ENCODE measurements around the gene MACROD2. TPM values are rescaled to one million over a fixed set of nuclear protein-coding genes. Genes with fewer than 3 reads are reported as not detected.

The MACROD2 gene
- total RNA-seq, 6 experiments from 2014 or later = 0.05 to 0.57 (median 0.11) TPM; not detected in 1

DNA sequence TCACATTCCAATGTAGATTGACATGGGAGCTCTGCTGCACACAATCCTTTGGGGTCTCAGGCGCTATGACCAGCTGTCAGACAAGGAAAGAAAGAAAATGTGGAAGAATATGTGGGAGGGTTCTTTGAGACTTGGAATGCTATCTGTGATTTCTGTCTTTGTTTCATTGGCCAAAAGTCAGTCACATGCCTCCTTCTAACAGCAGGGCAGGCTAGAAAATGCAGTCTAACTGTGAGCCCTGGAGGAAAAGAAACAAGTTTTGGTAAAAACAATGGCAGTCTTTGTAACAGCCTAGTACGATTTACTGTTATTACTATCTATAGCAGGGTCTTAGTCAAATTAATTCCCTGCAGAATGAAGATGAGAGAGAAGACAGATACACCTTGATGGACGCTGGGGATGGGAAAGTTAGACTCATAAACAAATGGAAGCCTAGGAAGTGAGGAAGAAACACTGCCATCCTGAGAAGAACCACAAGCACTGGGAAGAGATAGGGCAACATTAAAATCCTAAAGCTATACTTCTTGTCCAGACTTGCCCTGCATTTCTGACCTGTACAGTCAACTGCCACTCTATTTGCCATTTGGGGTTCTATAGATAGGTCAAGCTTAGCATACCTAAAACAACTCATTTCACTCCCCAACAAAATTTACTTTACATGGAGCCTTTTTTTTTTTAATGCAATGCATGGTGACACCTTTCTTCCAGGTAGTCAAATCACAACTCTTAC, 1744.9 kb downstream of the MACROD2 start:
- Mint-ChIP-seq H3K36me3 (ENCODE audit: low read depth) (no peaks in the 10 kb centered on the region), H3K9me3 (no peaks in the 10 kb centered on the region), H3K4me3 (no peak overlapping the region), H3K27ac (no peak overlapping the region), H3K4me1 (ENCODE audit: low read depth) (no peaks in the 10 kb centered on the region), H3K27me3 (ENCODE audit: insufficient read depth) (no peaks in the 10 kb centered on the region)
- TF ChIP-seq, protein P1, sequence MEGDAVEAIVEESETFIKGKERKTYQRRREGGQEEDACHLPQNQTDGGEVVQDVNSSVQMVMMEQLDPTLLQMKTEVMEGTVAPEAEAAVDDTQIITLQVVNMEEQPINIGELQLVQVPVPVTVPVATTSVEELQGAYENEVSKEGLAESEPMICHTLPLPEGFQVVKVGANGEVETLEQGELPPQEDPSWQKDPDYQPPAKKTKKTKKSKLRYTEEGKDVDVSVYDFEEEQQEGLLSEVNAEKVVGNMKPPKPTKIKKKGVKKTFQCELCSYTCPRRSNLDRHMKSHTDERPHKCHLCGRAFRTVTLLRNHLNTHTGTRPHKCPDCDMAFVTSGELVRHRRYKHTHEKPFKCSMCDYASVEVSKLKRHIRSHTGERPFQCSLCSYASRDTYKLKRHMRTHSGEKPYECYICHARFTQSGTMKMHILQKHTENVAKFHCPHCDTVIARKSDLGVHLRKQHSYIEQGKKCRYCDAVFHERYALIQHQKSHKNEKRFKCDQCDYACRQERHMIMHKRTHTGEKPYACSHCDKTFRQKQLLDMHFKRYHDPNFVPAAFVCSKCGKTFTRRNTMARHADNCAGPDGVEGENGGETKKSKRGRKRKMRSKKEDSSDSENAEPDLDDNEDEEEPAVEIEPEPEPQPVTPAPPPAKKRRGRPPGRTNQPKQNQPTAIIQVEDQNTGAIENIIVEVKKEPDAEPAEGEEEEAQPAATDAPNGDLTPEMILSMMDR (IDR thresholded peaks at IDR 0.05) = no peak
- DNase-seq = no peak

DNA sequence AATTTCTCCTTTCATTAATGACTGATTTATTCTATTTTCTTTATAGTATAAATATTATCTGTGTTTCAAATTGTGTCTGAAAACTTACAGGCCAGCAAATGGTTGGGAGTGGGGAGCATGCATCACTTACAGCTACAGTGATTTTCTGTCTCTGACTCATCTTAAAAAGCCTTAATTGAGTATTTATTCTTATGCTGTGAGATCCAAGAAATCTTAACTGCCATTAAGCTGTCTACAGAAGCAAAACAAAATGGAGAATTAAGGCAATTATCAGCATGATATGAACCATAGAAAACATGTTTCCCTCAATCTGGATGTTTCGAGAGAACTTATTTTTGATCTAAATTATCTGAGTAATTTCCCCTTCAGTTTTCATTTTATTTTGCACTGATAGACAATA, 1746.8 kb downstream of the MACROD2 start:
- no peaks in the 10 kb centered on the region for H3K36me3 Mint-ChIP-seq (ENCODE audit: low read depth)
- TF ChIP-seq, protein P1 (IDR thresholded peaks at IDR 0.05) = no peak
- no peaks in the 10 kb centered on the region for H3K27me3 Mint-ChIP-seq (ENCODE audit: insufficient read depth)
- H3K27ac Mint-ChIP-seq = no peak overlapping the region
- H3K4me3 Mint-ChIP-seq = no peak overlapping the region
- no peaks in the 10 kb centered on the region; the same call in 1 of the 2 replicates for H3K9me3 Mint-ChIP-seq
- no peaks in the 10 kb centered on the region for H3K4me1 Mint-ChIP-seq (ENCODE audit: low read depth)
- DNase-seq = no peak

DNA sequence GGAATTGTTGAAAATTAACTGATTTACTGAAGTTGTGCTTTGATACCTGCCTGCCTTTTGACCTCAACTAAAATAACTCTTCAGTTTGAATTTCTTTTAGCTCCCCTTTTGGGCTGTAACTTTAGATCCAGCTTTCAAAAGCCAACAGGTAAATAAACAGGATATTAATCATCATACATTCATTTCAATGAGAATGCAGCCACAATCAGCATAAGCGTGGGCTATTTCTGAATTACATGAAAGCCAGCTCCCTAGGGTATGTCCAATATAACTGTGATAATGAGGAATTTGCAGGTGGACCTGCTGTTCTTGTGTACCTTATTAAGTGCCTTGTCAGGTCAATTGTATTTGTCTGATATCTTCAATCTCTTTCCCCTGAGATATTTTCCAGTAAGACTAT, 1747.3 kb downstream of the MACROD2 start:
- DNase-seq = no peak
- Mint-ChIP-seq H3K4me3 (no peak overlapping the region), H3K27me3 (ENCODE audit: insufficient read depth) (no peaks in the 10 kb centered on the region), H3K9me3 (peaks cover 3% of the 10 kb centered on the region; the same call in 1 of the 2 replicates), H3K4me1 (ENCODE audit: low read depth) (no peaks in the 10 kb centered on the region), H3K36me3 (ENCODE audit: low read depth) (no peaks in the 10 kb centered on the region), H3K27ac (no peak overlapping the region)
- TF ChIP-seq, protein P1 (IDR thresholded peaks at IDR 0.05) = no peak

DNA sequence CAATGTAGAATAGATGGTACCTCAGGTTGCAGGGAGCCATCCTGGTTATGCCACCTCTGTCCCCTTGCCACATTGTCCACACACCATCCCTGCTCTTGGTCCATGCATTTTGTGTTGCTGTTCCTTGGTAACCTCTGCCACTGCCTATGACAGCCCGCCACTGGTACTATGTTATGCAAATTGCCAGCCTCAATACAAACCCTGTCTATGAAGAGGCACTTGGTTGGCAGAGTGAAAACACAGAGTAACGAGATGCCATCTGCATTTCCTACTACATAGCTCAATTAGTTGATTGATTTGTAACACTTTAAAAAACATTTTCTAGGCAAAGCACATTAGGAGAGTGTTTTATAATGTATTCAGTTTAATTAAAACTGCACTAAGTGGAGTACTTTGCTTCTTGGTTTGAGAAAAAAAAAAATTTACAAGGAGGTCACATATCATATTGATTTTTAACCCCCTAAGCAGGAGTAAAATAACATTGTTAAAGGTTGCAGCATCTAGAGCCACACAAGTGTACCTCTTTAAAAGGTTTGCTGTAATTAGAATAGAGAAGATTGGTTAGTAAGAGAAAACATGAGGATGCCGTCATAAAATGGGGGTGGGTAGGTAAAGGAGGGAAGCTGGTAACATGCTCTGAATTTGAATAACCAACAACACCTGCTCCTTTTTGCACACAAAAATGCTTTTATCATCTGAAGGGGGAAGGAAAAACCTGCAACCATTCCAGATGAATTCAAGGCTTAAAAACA, 1760.9 kb downstream of the MACROD2 start:
- no peak for DNase-seq
- Mint-ChIP-seq H3K9me3 (no peaks in the 10 kb centered on the region), H3K27me3 (ENCODE audit: insufficient read depth) (no peaks in the 10 kb centered on the region; the same call in 1 of the 2 replicates), H3K4me3 (no peak overlapping the region), H3K36me3 (ENCODE audit: low read depth) (no peaks in the 10 kb centered on the region), H3K4me1 (ENCODE audit: low read depth) (no peaks in the 10 kb centered on the region), H3K27ac (no peak overlapping the region)
- TF ChIP-seq, protein P1 (IDR thresholded peaks at IDR 0.05) = no peak

DNA sequence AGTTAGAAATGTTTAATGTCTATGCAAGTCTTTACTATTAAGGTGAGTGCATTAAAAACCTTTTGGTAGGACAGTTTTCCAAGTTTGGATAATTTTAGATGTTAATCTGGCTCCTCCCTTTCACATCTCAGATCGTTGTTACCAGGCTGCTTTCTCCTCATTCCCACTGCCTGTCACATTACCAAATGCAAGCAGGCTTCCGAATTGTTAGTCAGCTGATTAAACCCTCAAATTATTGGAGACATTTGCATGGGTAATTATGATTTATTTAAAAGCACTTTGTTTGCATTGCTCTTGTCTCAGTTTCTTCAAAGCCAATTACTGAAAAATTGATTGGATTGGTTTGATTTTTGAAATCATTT, 1761.4 kb downstream of the MACROD2 start:
- H3K9me3 Mint-ChIP-seq = no peaks in the 10 kb centered on the region
- H3K36me3 Mint-ChIP-seq (ENCODE audit: low read depth) = no peaks in the 10 kb centered on the region
- no peak overlapping the region for H3K4me3 Mint-ChIP-seq
- no peak overlapping the region for H3K27ac Mint-ChIP-seq
- TF ChIP-seq, protein P1 (IDR thresholded peaks at IDR 0.05) = no peak
- no peak for DNase-seq
- no peaks in the 10 kb centered on the region for H3K4me1 Mint-ChIP-seq (ENCODE audit: low read depth)
- H3K27me3 Mint-ChIP-seq (ENCODE audit: insufficient read depth) = no peaks in the 10 kb centered on the region; the same call in 1 of the 2 replicates
